MCF 10A (cell line): ENCODE data around the gene NCMAP. TPM values are rescaled to one million over a fixed set of nuclear protein-coding genes. Genes with fewer than 3 reads are reported as not detected.

Experiments
- BruUV-seq: library from RNA; stranded (reverse); fragments of 400-500 nt; replicated peaks from 2 replicates; lab custom pipeline; 2021; lab: Mats Ljungman, UMichigan
- CTCF ChIA-PET: fragments of 300-600 bp; sonication (Branson Sonifier 250); formaldehyde crosslinking; extraction: SDS; loops from one replicate; lab custom pipeline; 2021; ENCODE audit warnings: antibody characterized with exemption, inconsistent platforms; lab: Yijun Ruan, JAX
- POLR2A ChIA-PET: fragments of 300-600, 350-650 bp; sonication (Branson Sonifier 250); formaldehyde crosslinking; extraction: SDS; loops from one replicate; lab custom pipeline; 2020; ENCODE audit warnings: antibody characterized with exemption, inconsistent platforms; lab: Yijun Ruan, JAX
- DNase-seq: peaks from one replicate; pipeline ENCODE4 v3.0.0-alpha.2; 2018; ENCODE audit not compliant: unreplicated experiment
- H3K27ac Mint-ChIP-seq: one replicate; pipeline ENCODE4 v1.8.0; 2022; ENCODE audit warnings: mild to moderate bottlenecking, low read depth, mixed read lengths; ENCODE audit not compliant: unreplicated experiment
- H3K27me3 Mint-ChIP-seq: one replicate; pipeline ENCODE4 v1.8.0; 2022; ENCODE audit warnings: mixed read lengths; ENCODE audit not compliant: insufficient read depth, unreplicated experiment
- H3K36me3 Mint-ChIP-seq: one replicate; pipeline ENCODE4 v1.8.0; 2022; ENCODE audit warnings: mild to moderate bottlenecking, moderate library complexity, mixed read lengths; ENCODE audit not compliant: insufficient read depth, unreplicated experiment
- H3K4me1 Mint-ChIP-seq: one replicate; pipeline ENCODE4 v1.8.0; 2022; ENCODE audit warnings: mixed read lengths; ENCODE audit not compliant: insufficient read depth, unreplicated experiment
- H3K4me3 Mint-ChIP-seq: one replicate; pipeline ENCODE4 v1.8.0; 2022; ENCODE audit warnings: mild to moderate bottlenecking, moderate library complexity, mixed read lengths; ENCODE audit not compliant: unreplicated experiment
- H3K9me3 Mint-ChIP-seq: one replicate; pipeline ENCODE4 v1.8.0; 2022; ENCODE audit warnings: mixed read lengths; ENCODE audit not compliant: unreplicated experiment
- intact Hi-C: fragments of 100-400 bp; cut with micrococcal nuclease; formaldehyde crosslinking; loops from 2 replicates; pipeline ENCODE4 v1.14.1; 2022
- total RNA-seq: library from RNA; stranded (reverse); gene quantifications from 2 replicates; pipeline ENCODE4 v1.2.3, GENCODE V29; 2022
- TF ChIP-seq, protein P1 (sequence below): fragments of 200-600 bp; IDR thresholded peaks from one replicate; pipeline ENCODE4 v1.8.0; 2022; ENCODE audit warnings: antibody characterized with exemption, mild to moderate bottlenecking; ENCODE audit not compliant: unreplicated experiment

Gene NCMAP
- total RNA-seq, 1 experiment from 2014 or later: not detected

DNA sequence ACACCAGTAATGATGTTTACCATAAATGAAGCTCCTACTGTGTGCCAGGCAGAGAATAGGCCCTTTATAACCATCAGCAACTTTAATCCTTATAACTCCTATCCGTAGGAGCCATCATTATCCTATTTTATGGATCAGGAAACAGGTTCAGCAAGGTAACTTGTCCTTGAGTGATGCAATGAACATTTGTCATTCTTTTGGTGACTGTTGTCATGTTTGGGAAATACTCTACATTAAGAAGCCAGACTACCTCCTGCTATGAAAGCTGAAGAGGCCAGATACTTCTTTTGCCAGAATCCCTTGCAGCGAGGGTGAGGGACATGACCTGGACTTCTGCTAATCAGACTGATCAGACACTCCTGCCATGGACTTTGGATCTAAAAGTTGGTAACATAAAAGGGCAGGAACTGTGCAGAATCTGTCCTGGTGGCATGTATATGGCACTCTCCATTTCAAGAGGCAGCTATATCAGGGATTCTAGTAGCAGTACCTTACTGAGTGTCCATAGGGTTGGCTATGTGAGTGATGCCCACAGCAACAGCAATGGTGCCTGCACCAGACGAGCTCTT lies 54.1 kb downstream of the NCMAP start:
- intact Hi-C loops: no loop called here
- no TSS peak for BruUV-seq
- Mint-ChIP-seq H3K9me3 (no peaks in the 10 kb centered on the region), H3K36me3 (no peaks in the 10 kb centered on the region), H3K27me3 (peaks cover 15% of the 10 kb centered on the region), H3K4me3 (no peak overlapping the region), H3K4me1 (no peaks in the 10 kb centered on the region), H3K27ac (no peak overlapping the region)
- CTCF ChIA-PET: interaction anchor here (0.5 to 1.1 kb wide), 3 partner anchors 133 to 410 kb away, joined by 3 to 6 read pairs (median 3); partner anchors contain the start of gene STPG1
- POLR2A ChIA-PET: interaction anchor here (0.7 kb wide), 1 partner anchor 11 kb away, joined by 3 read pairs; no protein-coding TSS in a partner anchor
- no peak for DNase-seq
- TF ChIP-seq, protein P1, sequence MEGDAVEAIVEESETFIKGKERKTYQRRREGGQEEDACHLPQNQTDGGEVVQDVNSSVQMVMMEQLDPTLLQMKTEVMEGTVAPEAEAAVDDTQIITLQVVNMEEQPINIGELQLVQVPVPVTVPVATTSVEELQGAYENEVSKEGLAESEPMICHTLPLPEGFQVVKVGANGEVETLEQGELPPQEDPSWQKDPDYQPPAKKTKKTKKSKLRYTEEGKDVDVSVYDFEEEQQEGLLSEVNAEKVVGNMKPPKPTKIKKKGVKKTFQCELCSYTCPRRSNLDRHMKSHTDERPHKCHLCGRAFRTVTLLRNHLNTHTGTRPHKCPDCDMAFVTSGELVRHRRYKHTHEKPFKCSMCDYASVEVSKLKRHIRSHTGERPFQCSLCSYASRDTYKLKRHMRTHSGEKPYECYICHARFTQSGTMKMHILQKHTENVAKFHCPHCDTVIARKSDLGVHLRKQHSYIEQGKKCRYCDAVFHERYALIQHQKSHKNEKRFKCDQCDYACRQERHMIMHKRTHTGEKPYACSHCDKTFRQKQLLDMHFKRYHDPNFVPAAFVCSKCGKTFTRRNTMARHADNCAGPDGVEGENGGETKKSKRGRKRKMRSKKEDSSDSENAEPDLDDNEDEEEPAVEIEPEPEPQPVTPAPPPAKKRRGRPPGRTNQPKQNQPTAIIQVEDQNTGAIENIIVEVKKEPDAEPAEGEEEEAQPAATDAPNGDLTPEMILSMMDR: no peak

DNA sequence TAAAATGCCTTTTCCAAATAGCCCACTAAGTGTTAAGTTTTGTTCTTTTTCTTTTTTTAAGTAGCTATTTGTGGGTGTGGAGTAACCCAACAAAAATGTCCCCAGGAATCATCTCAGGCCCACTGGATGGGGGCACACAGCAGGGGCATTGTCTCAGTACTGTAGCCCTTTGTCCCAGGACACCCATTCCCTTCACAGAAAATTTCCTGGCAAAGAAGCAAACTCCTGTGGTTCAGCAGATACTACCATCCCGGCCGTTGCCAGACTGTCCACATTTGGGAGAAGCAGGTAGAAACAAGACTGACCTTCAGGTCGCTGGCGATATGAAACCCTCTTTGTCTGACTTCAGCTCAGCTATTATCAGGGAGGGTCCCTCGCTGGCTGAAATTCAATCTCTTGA lies 63.5 kb downstream of the NCMAP start:
- no peak for DNase-seq
- Mint-ChIP-seq H3K27ac (no peak overlapping the region), H3K4me1 (no peaks in the 10 kb centered on the region), H3K9me3 (no peaks in the 10 kb centered on the region), H3K4me3 (no peak overlapping the region), H3K36me3 (peaks cover 6% of the 10 kb centered on the region), H3K27me3 (peaks cover 81% of the 10 kb centered on the region)
- TF ChIP-seq, protein P1: no peak
- intact Hi-C loops: no loop called here
- ChIA-PET CTCF (no interaction called here), POLR2A (interaction anchor here (0.6 kb wide), 2 partner anchors 91 to 284 kb away, joined by 3 to 4 read pairs; no protein-coding TSS in a partner anchor)
- BruUV-seq: no TSS peak

DNA sequence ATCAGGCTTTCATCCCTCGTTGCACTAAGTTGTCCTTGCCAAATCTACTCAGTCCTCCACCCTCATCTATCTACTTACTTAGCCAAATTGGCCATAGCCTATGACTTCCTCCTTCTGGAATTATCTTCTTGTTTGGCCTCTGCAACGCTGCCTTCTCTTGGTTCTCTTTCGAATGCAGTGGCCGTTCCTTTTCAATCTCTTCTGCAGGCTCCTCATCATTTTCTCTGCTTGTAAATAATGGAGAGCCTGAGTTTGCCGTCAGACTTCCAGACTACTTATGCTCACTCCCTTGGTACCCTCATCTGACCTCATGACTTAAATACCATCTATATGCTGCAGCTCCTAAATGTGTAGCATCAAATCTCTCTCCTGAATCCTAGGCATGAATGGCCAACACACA lies 64.8 kb downstream of the NCMAP start:
- TF ChIP-seq, protein P1: no peak
- peaks cover 6% of the 10 kb centered on the region for H3K36me3 Mint-ChIP-seq
- no peak overlapping the region for H3K27ac Mint-ChIP-seq
- no peaks in the 10 kb centered on the region for H3K4me1 Mint-ChIP-seq
- H3K4me3 Mint-ChIP-seq: no peak overlapping the region
- DNase-seq: no peak
- H3K9me3 Mint-ChIP-seq: no peaks in the 10 kb centered on the region
- ChIA-PET POLR2A (no interaction called here), CTCF (interaction anchor here (0.6 kb wide), 1 partner anchor 583 kb away, joined by 3 read pairs; no protein-coding TSS in a partner anchor)
- H3K27me3 Mint-ChIP-seq: peaks cover 83% of the 10 kb centered on the region
- intact Hi-C loops: no loop called here
- no TSS peak for BruUV-seq

- Mint-ChIP-seq H3K27me3 (peaks cover 78% of the 10 kb centered on the region), H3K4me3 (no peak overlapping the region), H3K36me3 (peaks cover 6% of the 10 kb centered on the region), H3K27ac (no peak overlapping the region), H3K4me1 (no peaks in the 10 kb centered on the region), H3K9me3 (no peaks in the 10 kb centered on the region)
- ChIA-PET POLR2A (interaction anchor here (0.6 kb wide), 1 partner anchor 11 kb away, joined by 3 read pairs; no protein-coding TSS in a partner anchor), CTCF (interaction anchor here (0.6 to 0.8 kb wide), 2 partner anchors 15 to 583 kb away, joined by 3 to 6 read pairs; no protein-coding TSS in a partner anchor)
- intact Hi-C loops: no loop called here
- TF ChIP-seq, protein P1: no peak
- no TSS peak for BruUV-seq
- DNase-seq: no peak
Observed at GRCh38 chr1:24621121-24621520, 65.2 kb downstream of the NCMAP start.
